ENCODE results near the gene MTOR. TPM values are rescaled to one million over a fixed set of nuclear protein-coding genes. Genes with fewer than 3 reads are reported as not detected.

The MTOR gene
- total and polyA plus RNA-seq, 10 of the 15 experiments (the other 5 are each of a cell fraction or from before 2014, with no cell fraction given) = 6.6 to 41.8 (median 29.8) TPM

- H4K20me1 ChIP-seq (ENCODE audit: control insufficient read depth, insufficient read depth) = no peaks in the 10 kb centered on the region; the same call in 1 of the 2 replicates
- 98% methylated on average over 9 of the region's 9 CpGs for whole genome bisulfite sequencing (ENCODE audit: insufficient coverage, insufficient replicate concordance, low lambda C conversion rate, missing lambda C conversion rate)
- ChIA-PET POLR2A (no interaction called here), SMC1A (ENCODE audit: uncharacterized antibody, unreplicated experiment) (interaction anchor here (1.1 to 1.3 kb wide), 3 partner anchors 17 to 114 kb away, joined by 3 to 5 read pairs (median 3); no protein-coding TSS in a partner anchor), CTCF (interaction anchor here (1.8 kb wide), 1 partner anchor 114 kb away, joined by 4 read pairs; no protein-coding TSS in a partner anchor), RAD21 (ENCODE audit: unreplicated experiment) (no interaction called here)
- H3K27ac ChIP-seq (ENCODE audit: control insufficient read depth, insufficient read depth) = no peak overlapping the region
- DNase-seq (ENCODE audit: low read depth, low spot score) = no peak
- H3K79me2 ChIP-seq (ENCODE audit: control insufficient read depth, insufficient read depth, low read length) = no peaks in the 10 kb centered on the region
- TF ChIP-seq USF2 (IDR thresholded peaks at IDR 0.05; ENCODE audit: borderline replicate concordance, low read depth, low read length) (no peak), JUND (IDR thresholded peaks at IDR 0.05; ENCODE audit: low read depth, low read length) (no peak), LARP7 (IDR thresholded peaks at IDR 0.05) (no peak), ASH2L (IDR thresholded peaks at IDR 0.05; ENCODE audit: borderline replicate concordance, low read depth) (no peak), SKIL (IDR thresholded peaks at IDR 0.05; ENCODE audit: low read depth, poor library complexity, severe bottlenecking) (no peak), E2F8 (IDR thresholded peaks at IDR 0.05; ENCODE audit: low read depth, partially characterized antibody) (no peak), CBFB (IDR thresholded peaks at IDR 0.05; ENCODE audit: low read depth) (no peak), POLR2AphosphoS2 (IDR thresholded peaks at IDR 0.05; ENCODE audit: low read depth, low read length) (no peak), CBX5 (IDR thresholded peaks at IDR 0.05; ENCODE audit: low read depth) (no peak), BCL11A (IDR thresholded peaks at IDR 0.05; ENCODE audit: low read depth, low read length) (no peak), MTA3 (IDR thresholded peaks at IDR 0.05; ENCODE audit: borderline replicate concordance, low read length) (no peak), CREM (IDR thresholded peaks at IDR 0.05; ENCODE audit: low read depth) (no peak), CEBPZ (IDR thresholded peaks at IDR 0.05; ENCODE audit: low read depth, low read length) (no peak)
- H2AFZ ChIP-seq (ENCODE audit: control insufficient read depth, low read depth, low read length) = no peak overlapping the region
- intact Hi-C loops (cut with micrococcal nuclease; ENCODE audit: unreplicated experiment) (no loop called here), in situ Hi-C loops (cut with MboI) (no loop called here)
- peaks cover 4 to 30% of the 10 kb centered on the region in 2 experiments for H3K36me3 ChIP-seq (ENCODE audit: control insufficient read depth in 2 of 2, insufficient read depth in 2 of 2, low read length in 1 of 2)
- H3K9me3 ChIP-seq (replicated peaks; ENCODE audit: control insufficient read depth, insufficient read depth, low read length) = no peaks in the 10 kb centered on the region
- no peak overlapping the region for H3K4me2 ChIP-seq (ENCODE audit: control insufficient read depth, insufficient read depth)
- no peak for ATAC-seq
- no peak overlapping the region for H3K4me3 ChIP-seq
- H3K4me1 ChIP-seq (ENCODE audit: control insufficient read depth, insufficient read depth, low read length) = no peaks in the 10 kb centered on the region
- no peaks in the 10 kb centered on the region for H3K27me3 ChIP-seq (replicated peaks in 1 of 2; ENCODE audit: control insufficient read depth in 2 of 2, insufficient read depth in 2 of 2, low read length in 1 of 2)
- H3K9ac ChIP-seq (ENCODE audit: control insufficient read depth, insufficient read depth, low read length) = no peak overlapping the region
- FAIRE-seq = no peak
- no TSS peak for BruUV-seq (replicated peaks)
Measured at GRCh38 chr1:11151826-11152612, 110.3 kb downstream of the MTOR start.
